IPS-18c (cell line): ENCODE data around the gene COPS4.
A peak's percentile ranks its signal among the peaks of the same experiment; 100 is the strongest.
"Not testable (repeated sequence)": the region's sequence is repeated elsewhere in the genome, so short reads cannot be mapped to it uniquely, and the experiment has no call there.

ENCODE experiments used
- H3K4me3 ChIP-seq: 2 replicates; pipeline ENCODE4 v1.7.0; 2013; ENCODE audit warnings: low read depth, mild to moderate bottlenecking, low read length, moderate library complexity; ENCODE audit not compliant: insufficient read depth
- H3K9me3 ChIP-seq: one replicate; pipeline ENCODE4 v1.6.1; 2013; ENCODE audit warnings: mild to moderate bottlenecking, low read length, moderate library complexity; ENCODE audit not compliant: control insufficient read depth, insufficient read depth

COPS4 gene

DNA sequence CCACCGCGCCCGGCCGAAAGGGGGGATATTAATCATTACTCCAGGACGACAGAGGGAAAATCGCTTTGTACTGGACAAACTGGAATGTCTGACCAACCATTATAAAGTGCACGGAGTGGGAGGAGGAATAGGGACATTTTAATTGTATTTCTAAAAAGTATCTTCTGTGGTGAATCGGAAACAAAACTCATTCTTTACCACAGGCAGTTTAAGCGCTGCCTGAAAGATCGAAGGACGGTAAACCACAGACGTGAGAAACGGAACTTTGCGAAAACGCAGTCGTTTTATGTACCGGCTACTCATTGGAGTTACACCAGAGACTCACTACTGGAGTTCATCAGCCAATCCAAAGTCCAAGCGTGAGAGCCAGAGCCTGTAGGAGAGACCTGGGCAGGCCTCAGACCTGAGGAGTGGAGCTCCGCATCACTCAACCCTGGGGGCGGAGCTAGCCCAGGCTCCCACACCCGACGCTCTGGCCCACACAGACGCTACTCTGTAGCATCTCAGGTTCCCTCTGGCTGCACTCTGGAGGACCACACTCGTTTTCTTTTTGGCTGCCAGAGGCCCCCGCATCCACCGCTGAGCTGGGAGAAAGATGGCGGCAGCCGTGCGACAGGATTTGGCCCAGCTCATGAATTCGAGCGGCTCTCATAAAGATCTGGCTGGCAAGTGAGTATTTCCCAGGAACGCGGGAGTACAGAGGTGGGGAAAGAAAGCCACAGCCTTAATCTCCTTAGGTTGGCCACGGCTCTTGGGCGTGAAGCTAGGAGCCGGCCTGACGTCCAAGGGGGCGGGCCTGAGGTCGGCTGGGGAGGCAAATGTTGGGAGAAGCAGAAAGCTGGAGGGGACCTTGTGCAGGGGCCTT is at the start of gene COPS4:
COPS4 (plus strand) TSS at position 554 of the 865 bp plus-strand sequence; CDS start at position 596, 42 bp downstream.
- H3K9me3 ChIP-seq: no peaks in the 10 kb centered on the region
- peak within 1 kb of the TSS; percentile 73 for H3K4me3 ChIP-seq

DNA sequence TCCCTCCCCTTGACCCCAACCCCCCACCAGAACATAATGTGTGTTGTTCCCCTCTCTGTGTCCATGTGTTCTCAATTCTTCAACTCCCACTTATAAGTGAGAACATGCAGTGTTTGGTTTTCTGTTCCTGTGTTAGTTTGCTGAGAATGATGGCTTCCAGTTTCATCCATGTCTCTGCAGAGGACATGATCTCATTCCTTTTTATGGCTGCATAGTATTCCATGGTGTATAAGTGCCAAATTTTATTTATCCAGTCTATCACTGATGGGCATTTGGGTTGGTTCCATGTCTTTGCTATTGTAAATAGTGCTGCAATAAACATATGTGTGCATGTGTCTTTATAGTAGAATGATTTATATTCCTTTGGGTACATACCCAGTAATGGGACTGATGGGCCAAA is 47.5 kb upstream of the COPS4 start:
- H3K9me3 ChIP-seq, H3K4me3 ChIP-seq: not testable (repeated sequence)

DNA sequence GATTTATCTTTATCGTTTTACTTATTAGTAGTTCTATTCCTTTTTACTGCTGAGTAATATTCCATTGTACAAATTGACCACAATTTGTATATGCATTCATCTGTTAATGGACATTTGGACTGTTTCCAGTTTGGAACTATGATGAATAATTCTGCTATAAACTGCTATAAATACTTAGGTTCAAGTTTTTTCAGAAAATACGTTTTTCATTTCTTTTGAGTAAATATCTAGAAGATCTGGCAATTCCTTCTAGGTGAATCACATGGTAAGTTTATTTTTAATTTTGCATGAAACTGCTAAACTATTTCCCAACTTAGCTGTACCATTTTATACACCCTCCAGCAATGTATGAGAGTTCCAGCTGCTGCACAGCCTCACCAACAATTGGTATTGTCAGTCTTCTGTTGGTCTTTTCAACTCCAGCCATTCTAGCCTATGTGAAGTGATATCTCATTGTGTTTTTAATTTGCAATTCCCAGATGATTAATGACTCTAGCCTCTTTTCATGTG is 46.6 kb upstream of the COPS4 start:
- no peak overlapping the region for H3K4me3 ChIP-seq
- H3K9me3 ChIP-seq: no peaks in the 10 kb centered on the region

DNA sequence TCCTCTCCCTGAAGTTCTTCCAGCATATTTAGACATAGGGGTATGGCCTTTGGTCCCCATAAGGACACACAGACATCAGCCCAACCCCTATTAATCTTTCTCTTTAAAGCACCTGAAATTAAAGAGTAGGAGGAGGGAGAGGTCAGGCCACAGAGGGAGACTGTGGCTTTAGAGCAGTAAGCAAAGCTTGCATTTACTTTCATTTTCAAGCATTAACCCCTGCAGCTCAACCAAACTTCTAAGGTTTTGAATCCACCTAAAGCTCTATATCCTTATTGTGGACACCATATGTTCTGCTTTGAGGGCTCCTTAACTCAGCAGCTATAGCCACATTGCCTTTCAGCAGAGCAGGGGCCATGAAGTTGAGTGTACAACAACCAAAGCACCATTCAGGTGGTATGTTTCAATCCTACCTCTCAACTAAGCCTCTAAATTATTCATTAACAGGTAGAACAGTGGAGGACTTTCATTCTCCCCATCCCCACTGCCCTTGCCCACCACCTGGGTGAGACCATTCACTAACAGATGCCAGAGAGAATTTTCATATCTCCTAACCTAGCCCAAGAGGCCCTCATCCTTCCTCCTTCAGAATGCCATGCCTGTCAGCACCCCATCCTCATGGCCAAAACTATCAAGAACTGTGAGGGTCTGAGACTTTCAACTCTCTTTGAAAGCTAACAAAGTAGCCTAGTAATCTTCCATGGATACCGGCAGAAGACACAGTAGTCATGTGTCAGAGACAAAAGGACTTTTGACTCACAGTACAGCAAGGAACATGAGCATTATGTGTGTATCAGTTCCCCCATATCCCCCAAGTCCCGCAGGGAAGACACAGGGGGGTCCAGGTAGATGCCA is 45.2 kb upstream of the COPS4 start:
- no peaks in the 10 kb centered on the region for H3K9me3 ChIP-seq
- no peak overlapping the region for H3K4me3 ChIP-seq

DNA sequence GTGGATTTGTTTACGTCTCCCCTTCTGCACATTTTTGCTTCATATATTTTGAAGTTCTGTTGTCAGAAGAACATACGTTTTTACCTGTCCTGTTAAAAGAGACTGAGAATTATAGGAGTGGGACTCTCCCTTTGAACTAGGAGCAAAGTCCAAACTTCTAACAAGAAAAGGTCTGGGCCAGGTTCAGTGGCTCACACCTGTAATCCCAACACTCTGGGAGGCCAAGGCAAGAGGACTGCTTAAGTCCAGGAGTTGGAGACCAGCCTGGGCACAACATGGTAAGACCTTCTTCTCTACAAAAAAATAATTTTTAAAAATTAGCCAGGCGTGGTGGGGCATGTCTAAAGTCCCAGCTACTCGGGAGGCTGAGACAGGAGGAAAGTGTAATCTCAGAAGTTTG is 40.1 kb upstream of the COPS4 start:
- H3K9me3 ChIP-seq: no peaks in the 10 kb centered on the region
- H3K4me3 ChIP-seq: no peak overlapping the region

DNA sequence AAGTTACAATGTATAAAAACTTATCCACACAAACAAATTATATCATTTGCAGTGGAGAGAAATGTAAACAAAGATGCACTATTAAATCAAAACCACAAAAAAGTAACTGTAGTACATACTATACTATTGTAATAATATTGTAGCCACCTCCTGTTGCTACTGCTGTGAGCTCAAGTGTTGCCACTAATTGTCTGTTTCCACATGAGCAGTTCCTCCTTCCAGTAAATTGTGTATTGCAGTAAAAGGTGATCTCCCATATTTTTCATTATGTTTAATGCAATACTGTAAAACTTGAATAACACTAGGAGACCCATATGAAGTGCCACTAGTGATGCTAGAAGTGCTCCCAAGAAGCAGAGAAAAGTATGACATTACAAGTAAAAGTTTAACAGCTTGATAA is 36.1 kb upstream of the COPS4 start:
- H3K9me3 ChIP-seq: no peaks in the 10 kb centered on the region
- H3K4me3 ChIP-seq: no peak overlapping the region

DNA sequence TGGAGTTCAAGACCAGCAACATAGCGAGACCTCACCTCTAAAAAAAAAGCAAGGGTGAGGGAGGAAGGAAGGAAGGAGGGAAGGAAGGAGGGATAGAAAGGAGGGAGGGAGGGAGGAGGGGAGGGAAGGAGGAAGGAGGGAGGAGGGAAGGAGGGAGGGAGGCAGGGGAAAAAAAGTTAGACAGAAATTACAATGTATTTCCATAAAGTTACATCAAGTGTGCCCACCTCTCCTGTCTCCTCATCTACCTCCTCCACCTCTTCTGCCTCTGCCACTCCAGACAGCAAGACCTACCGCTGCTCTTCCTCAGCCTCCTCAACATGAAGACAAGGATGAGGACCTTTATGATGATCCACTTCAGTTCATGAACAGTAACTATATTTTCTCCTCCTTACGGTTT is 32.7 kb upstream of the COPS4 start:
- H3K4me3 ChIP-seq: no peak overlapping the region
- H3K9me3 ChIP-seq: no peaks in the 10 kb centered on the region

DNA sequence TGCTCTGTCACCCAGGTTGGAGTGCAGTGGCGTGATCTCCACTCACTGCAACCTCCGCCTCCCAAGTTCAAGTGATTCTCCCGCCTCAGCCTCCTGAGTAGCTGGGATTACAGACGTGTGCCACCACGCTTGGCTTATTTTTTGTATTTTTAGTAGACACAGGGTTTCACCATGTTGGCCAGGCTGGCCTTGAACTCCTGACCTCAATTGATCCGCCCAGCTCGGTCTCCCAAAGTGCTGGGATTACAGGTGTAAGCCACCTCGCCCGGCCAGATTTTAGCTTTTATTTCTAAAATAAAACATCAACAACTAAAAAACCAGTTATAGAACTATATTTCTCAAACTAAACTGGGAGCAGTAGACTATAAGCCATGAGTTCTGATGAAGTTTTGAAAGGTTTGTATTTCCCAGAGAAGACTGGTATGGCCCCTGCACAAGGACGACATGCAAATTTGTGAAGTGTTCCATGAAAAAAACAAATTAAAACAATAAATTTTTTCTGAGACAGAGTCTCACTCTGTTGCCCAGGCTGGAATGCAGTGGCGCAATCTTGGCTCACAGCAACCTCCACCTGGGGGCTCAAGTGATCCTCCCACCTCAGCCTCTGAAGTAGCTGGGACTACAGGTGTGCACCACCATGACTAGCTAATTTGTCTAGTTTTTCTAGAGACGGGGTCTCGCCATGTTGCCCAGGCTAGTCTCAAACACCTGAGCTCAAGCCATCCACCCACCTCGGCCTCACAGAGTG is 31.8 kb upstream of the COPS4 start:
- H3K9me3 ChIP-seq, H3K4me3 ChIP-seq: not testable (repeated sequence)

DNA sequence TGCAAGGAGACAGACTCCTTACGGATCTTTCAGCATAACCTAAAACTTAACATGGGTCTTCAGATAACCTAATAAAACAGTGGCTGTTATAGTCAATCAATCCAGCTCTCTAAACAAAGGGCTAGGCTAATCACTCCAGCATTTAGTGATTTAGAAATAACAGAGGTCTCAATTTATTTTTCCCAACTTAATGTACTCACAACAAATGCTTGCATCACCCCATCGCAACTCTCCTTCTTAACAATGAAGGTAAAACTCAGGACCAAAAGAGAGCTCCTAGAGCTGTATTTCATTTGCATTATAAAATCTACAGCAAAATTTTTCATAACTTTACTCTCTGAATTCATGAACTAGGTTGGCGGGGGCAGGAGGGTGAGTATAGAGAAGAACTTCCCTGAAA is 25.5 kb upstream of the COPS4 start:
- Histone ChIP-seq H3K4me3 (no peak overlapping the region), H3K9me3 (no peaks in the 10 kb centered on the region)

DNA sequence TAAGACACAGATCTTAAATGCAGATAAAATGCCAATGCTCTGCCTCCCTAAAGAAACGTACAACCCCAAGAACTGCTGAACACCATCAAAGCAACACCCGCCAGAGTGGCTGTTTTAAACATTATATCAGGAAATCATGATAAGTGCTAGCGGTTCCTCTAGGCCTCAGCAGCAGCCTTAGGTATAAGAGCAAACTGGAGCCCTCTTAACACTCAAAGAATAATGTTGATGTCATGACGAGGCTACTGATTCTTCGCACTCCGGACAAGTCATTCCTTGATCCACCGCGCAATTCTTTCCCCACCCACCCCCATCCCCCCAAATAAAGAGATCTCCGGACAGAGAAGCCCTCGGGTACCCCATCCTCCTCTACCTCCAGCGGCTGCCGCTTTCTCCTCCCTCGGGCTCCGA is 24.9 kb upstream of the COPS4 start:
- no peaks in the 10 kb centered on the region for H3K9me3 ChIP-seq
- H3K4me3 ChIP-seq: peak overlapping the region; percentile 80

DNA sequence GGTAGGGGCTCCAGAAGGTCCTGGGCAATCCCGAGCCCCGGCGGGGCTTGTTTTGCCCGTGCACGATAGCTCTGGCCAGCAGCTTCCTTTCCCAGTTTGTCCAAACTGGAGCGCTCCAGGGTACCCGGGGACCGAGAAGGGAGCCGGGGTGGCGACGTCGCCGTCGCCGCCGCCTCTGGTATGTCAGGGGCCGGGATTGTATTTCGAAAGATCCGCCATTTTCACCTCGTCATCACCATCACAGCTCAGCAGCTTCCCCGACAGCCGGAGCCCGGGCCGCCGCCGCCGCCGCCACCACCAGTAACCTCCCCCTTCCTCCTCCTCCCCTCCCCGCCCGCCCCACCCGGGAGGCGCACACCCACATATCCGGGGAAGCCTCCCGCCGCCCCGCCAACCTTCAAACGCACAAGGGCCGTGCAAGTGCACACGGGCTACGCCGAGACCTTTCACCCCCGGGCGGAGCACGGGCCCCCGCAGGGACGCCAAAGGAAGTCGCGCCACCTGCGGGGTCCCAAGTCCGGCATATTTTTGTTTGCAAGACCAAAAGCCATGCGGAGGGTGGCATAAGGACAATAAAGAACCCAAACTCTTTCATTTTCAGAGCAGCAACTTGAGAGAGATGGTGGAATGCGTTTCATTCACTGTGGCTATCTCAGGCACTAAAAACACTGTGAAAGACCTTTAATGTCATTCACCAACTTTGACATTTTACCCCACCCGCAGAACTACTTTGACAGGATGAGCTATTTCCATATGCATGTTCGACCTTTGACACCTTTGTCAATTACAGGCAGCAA is 24.3 kb upstream of the COPS4 start, which contains the start of gene LIN54:
LIN54 (minus strand) TSS at position 302 of the 797 bp plus-strand sequence. CDS start 25,979 bp downstream, outside the sequence.
- Histone ChIP-seq H3K4me3 (peak within 1 kb of the TSS; percentile 89), H3K9me3 (no peaks in the 10 kb centered on the region)

DNA sequence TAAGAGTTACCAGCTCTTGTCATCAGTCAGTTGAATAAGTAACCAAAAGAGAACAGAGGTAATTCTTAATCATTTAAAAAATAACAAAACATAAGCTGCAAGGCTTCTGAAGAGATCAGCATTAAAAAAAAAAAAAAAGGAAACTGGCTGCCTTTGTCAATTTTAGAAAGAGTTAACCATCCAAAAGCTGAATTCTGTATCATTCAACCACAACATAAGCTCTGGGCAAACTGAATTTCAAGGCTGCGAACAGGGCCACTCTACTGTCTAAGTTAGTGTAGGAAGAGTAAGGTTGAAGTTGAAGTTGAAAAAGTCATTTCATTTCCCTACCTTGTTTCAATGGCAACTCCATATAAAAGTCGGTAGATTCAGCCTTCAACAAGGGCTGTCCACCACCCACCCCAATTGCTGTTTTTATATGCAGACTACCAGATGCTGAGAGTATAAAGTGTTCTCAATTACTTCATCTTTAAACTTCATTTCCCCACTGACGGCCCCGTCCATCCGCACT is 23.2 kb upstream of the COPS4 start:
- peak overlapping the region; percentile 89 for H3K4me3 ChIP-seq
- H3K9me3 ChIP-seq: no peaks in the 10 kb centered on the region

DNA sequence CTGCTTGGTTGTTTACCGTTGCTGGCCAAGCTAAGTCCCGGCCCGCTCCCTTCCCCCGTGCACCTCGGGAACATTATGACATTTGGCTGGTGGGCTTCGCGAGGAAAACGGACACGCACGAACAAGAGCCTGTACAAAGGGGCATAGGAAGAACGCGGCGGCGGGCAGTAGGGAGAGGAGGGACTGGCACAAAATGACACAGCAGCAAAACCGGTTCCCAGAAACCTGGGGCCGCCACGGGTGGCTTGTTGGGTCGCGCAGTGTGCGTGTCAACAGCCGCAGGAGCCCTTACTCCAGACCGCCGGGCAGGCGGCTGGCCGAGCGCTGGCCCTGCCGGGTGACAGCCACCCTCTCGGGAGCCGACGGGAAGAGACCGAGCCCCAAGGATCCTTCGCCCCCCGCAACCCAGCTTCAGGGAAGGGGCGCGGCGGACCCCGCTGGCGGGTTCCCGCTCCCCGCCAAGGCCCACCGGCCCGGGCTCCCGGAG is 22.7 kb upstream of the COPS4 start:
- Histone ChIP-seq H3K9me3 (no peaks in the 10 kb centered on the region), H3K4me3 (peak overlapping the region; percentile 89)

DNA sequence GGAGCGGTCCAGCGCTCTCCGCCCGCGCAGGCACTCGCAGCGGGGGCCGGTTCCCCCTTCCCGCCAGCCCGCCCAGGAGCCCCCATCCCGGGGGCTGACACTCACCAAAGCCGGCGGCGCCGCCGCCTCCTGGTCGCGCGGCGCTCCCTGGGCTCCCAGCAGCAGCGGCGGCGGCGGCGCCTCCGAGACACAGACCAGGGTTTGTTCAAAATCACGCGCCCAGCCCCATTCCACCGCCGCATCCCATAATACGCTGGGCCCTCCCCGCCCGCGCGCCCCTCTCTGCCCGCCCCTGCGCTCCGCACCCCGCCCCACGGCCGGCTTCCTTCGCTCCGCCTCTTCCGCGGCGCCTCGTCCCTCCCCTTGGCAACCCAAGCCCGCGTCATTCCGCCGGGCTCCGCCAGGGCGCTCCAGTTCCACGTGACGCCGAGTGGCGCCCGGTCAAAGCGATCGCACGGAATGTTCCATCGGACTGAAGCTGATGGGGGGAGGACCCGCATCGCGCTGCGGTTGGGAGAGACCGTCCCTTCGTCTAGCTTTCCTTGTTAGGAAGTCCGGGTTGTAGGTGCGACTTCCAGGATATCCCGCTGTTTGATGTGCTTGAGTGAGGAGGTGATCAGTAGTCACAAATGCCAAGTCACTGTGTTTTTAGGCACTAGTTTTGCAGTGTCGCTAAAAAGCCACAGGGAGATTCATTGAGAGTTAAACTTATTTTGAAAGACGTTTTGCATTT is 22.1 kb upstream of the COPS4 start:
- H3K4me3 ChIP-seq: peak overlapping the region; percentile 89
- no peaks in the 10 kb centered on the region for H3K9me3 ChIP-seq

DNA sequence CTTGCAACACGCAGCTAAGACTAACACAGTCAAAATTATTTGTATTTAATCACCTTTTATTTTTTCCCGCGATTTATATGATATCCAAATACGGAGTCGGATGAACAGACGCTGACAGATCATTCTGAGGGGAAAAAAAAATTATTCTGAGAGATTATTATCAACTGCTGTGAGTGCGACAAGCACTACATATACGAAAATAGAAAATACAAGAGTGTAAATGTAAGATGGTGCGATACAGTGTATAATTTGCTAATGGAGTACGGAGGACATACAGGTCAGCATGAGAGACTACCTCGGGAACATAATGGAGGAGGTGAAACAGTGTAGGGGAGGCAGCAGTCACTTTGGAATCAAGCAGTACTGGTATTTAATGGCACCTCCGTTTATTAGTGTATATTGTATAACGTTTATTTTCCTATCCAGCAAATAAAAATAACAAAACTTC is 21.5 kb upstream of the COPS4 start:
- peak overlapping the region; percentile 22; the same call in 1 of the 2 replicates for H3K4me3 ChIP-seq

More for the DNA sequence above, 21.5 kb upstream of the COPS4 start:
- H3K9me3 ChIP-seq: no peaks in the 10 kb centered on the region
